SK-N-SH (cell line): ENCODE data around the gene ZNF365. TPM values are rescaled to one million over a fixed set of nuclear protein-coding genes. Genes with fewer than 3 reads are reported as not detected.

Experiments
- CTCF ChIA-PET: fragments of 300-600, 350-600 bp; formaldehyde crosslinking; extraction: SDS; loops from one replicate; lab custom pipeline; 2021; lab: Yijun Ruan, JAX
- POLR2A ChIA-PET: fragments of 350-600 bp; sonication (Branson Sonifier 250); formaldehyde crosslinking; extraction: SDS; loops from one replicate; lab custom pipeline; 2020; ENCODE audit warnings: antibody characterized with exemption, inconsistent platforms; lab: Yijun Ruan, JAX
- DNase-seq: peaks from one replicate; pipeline ENCODE4 v3.0.0; 2012
- H2AFZ ChIP-seq: fragments of 200-600 bp; sonication (generic); 2 replicates; pipeline ENCODE4 v1.8.1; 2016; ENCODE audit warnings: antibody characterized with exemption, mild to moderate bottlenecking, low read depth
- H3F3A ChIP-seq: fragments of 200-600 bp; sonication (generic); replicated peaks from 2 replicates; pipeline ENCODE3; 2016; ENCODE audit warnings: antibody characterized with exemption, mild to moderate bottlenecking; ENCODE audit not compliant: insufficient read depth
- H3K27ac ChIP-seq, 2 experiments: fragments of 200-500 bp in 1 of 2; fragments of 200-600 bp in 1 of 2; sonication (Bioruptor generic) in 1 of 2; sonication (generic), shearing (Covaris generic) in 1 of 2; 2 replicates each; pipeline versions ENCODE4 v1.5.1 to v1.6.1; 2014 to 2016; ENCODE audit warnings: low read depth in 2 of 2, inconsistent platforms in 1 of 2, low read length in 1 of 2, mild to moderate bottlenecking in 1 of 2, mixed read lengths in 1 of 2
- H3K27me3 ChIP-seq: fragments of 200-600 bp; sonication (generic), shearing (Covaris generic); 2 replicates; pipeline ENCODE4 v1.6.1; 2016; ENCODE audit warnings: mixed run types; ENCODE audit not compliant: insufficient read depth
- H3K36me3 ChIP-seq, 2 experiments: fragments of 200-500 bp in 1 of 2; fragments of 200-600 bp in 1 of 2; sonication (Bioruptor generic) in 1 of 2; sonication (generic) in 1 of 2; replicated peaks in 1 of 2; 2 replicates each; pipeline versions ENCODE3 to v1.5.1; 2014 to 2016; ENCODE audit warnings: low read length in 1 of 2, mild to moderate bottlenecking in 1 of 2; ENCODE audit not compliant: insufficient read depth in 2 of 2, control insufficient read depth in 1 of 2
- H3K4me1 ChIP-seq, 2 experiments: fragments of 200-500 bp in 1 of 2; fragments of 200-600 bp in 1 of 2; sonication (Bioruptor generic) in 1 of 2; sonication (generic), shearing (Covaris generic) in 1 of 2; 2 replicates each; pipeline versions ENCODE4 v1.5.1 to v1.6.1; 2014 to 2016; ENCODE audit warnings: low read depth in 1 of 2, low read length in 1 of 2, mixed run types in 1 of 2; ENCODE audit not compliant: insufficient read depth in 2 of 2, control insufficient read depth in 1 of 2
- H3K4me2 ChIP-seq: fragments of 200-600 bp; sonication (generic), shearing (Covaris generic); 2 replicates; pipeline ENCODE4 v1.6.1; 2017; ENCODE audit warnings: mixed run types
- H3K4me3 ChIP-seq, 2 experiments: fragments of 200-500 bp in 1 of 2; fragments of 200-600 bp in 1 of 2; sonication (Bioruptor generic) in 1 of 2; sonication (generic), shearing (Covaris generic) in 1 of 2; 2 replicates each; pipeline versions ENCODE4 v1.5.1 to v1.8.1; 2014 to 2016; ENCODE audit warnings: low read depth in 2 of 2, inconsistent platforms in 1 of 2, low read length in 1 of 2, mild to moderate bottlenecking in 1 of 2, mixed read lengths in 1 of 2, moderate library complexity in 1 of 2
- H3K79me2 ChIP-seq: fragments of 200-600 bp; sonication (generic); 2 replicates; pipeline ENCODE4 v1.8.1; 2017; ENCODE audit warnings: mild to moderate bottlenecking; ENCODE audit not compliant: insufficient read depth
- H3K9ac ChIP-seq: fragments of 200-600 bp; sonication (generic); 2 replicates; pipeline ENCODE4 v1.6.1; 2017; ENCODE audit warnings: mixed run types
- H3K9me2 ChIP-seq: fragments of 200-600 bp; sonication (generic); 2 replicates; pipeline ENCODE4 v1.6.1; 2017; ENCODE audit warnings: mixed run types
- H3K9me3 ChIP-seq: fragments of 200-600 bp; sonication (generic); 2 replicates; pipeline ENCODE4 v1.6.1; 2017; ENCODE audit warnings: mixed run types, mild to moderate bottlenecking, moderate library complexity
- H4K20me1 ChIP-seq: fragments of 200-600 bp; sonication (generic); 2 replicates; pipeline ENCODE4 v1.6.1; 2017; ENCODE audit warnings: mild to moderate bottlenecking, mixed run types; ENCODE audit not compliant: insufficient read depth
- CTCF ChIP-seq: fragments of 200-600 bp; sonication (generic); IDR thresholded peaks from 2 replicates; pipeline ENCODE4 v1.6.1; 2017; ENCODE audit warnings: antibody characterized with exemption, mild to moderate bottlenecking, moderate library complexity
- ELF1 ChIP-seq: IDR thresholded peaks from 2 replicates; pipeline ENCODE4 v1.4.0; 2012
- EP300 ChIP-seq, 2 experiments: IDR thresholded peaks; 2 replicates each; pipeline versions ENCODE4 v1.4.0 to v1.6.1; 2012; ENCODE audit warnings: borderline replicate concordance in 1 of 2, low read depth in 1 of 2, low read length in 1 of 2
- FOSL2 ChIP-seq: IDR thresholded peaks from 2 replicates; pipeline ENCODE4 v1.4.0; 2012; ENCODE audit warnings: low read depth, mild to moderate bottlenecking, moderate library complexity, borderline replicate concordance
- FOXJ3 ChIP-seq: sonication (generic); formaldehyde crosslinking; IDR thresholded peaks from 2 replicates; pipeline ENCODE4 v1.5.1; 2020; ENCODE audit warnings: mild to moderate bottlenecking, missing genetic modification reagents
- FOXM1 ChIP-seq: IDR thresholded peaks from 2 replicates; pipeline ENCODE4 v1.4.0; 2012; ENCODE audit warnings: low read depth, mild to moderate bottlenecking
- GABPA ChIP-seq: IDR thresholded peaks from 2 replicates; pipeline ENCODE4 v1.4.0; 2012; ENCODE audit warnings: low read depth, mild to moderate bottlenecking
- JUND ChIP-seq: IDR thresholded peaks from 2 replicates; pipeline ENCODE4 v1.4.0; 2012
- MEF2A ChIP-seq: IDR thresholded peaks from 2 replicates; pipeline ENCODE4 v1.4.0; 2012; ENCODE audit warnings: low read depth, borderline replicate concordance
- NFIC ChIP-seq: IDR thresholded peaks from 2 replicates; pipeline ENCODE4 v1.4.0; 2012; ENCODE audit warnings: borderline replicate concordance
- PBX3 ChIP-seq: IDR thresholded peaks from 2 replicates; pipeline ENCODE4; 2012
- SIN3A ChIP-seq: IDR thresholded peaks from 2 replicates; pipeline ENCODE4 v1.6.1; 2012; ENCODE audit warnings: low read depth, mild to moderate bottlenecking, low read length, moderate library complexity, borderline replicate concordance
- SMC3 ChIP-seq: IDR thresholded peaks from 2 replicates; pipeline ENCODE4 v1.6.1; 2012; ENCODE audit warnings: low read depth, low read length, improper control_type of control experiment
- TEAD4 ChIP-seq: IDR thresholded peaks from 2 replicates; pipeline ENCODE4 v1.4.0; 2012; ENCODE audit warnings: mild to moderate bottlenecking, borderline replicate concordance; ENCODE audit not compliant: insufficient read depth
- USF2 ChIP-seq: fragments of 150-350 bp; IDR thresholded peaks from 2 replicates; pipeline ENCODE4 v1.6.1; 2017; ENCODE audit warnings: antibody characterized with exemption, low read length, low read depth, borderline replicate concordance
- YY1 ChIP-seq: IDR thresholded peaks from 2 replicates; pipeline ENCODE4 v1.4.0; 2012; ENCODE audit warnings: low read depth, mild to moderate bottlenecking
- WGBS: methylation state at CpG from one replicate; pipeline ENCODE4 v1.1.6; 2017; ENCODE audit warnings: low lambda C conversion rate; 5-methylcytosine and 5-hydroxymethylcytosine counted together
- polyA plus RNA-seq, 3 experiments: library from polyadenylated mRNA; depleted of rRNA; stranded (reverse); fragments of >200 nt; gene quantifications; 2 replicates each; pipeline ENCODE4 v1.2.3, GENCODE V29; 2012
- TF ChIP-seq, protein P1 (sequence below): IDR thresholded peaks from 2 replicates; pipeline ENCODE4 v1.6.1; 2012; ENCODE audit warnings: mild to moderate bottlenecking, low read depth, low read length, moderate library complexity

The ZNF365 gene
- polyA plus RNA-seq, 1 of the 3 experiments (the other 2 are of a cell fraction): 4.5 TPM

GRCh38 chr10:62395892-62396291, 21.7 kb downstream of the ZNF365 start:
- Histone ChIP-seq H3K36me3 (peaks cover 11 to 13% of the 10 kb centered on the region in 2 experiments), H3K79me2 (no peaks in the 10 kb centered on the region; the same call in 1 of the 2 replicates), H3K4me2 (no peak overlapping the region), H3K9ac (no peak overlapping the region), H3K4me3 (no peak overlapping the region), H3K27ac (no peak overlapping the region), H3K27me3 (no peaks in the 10 kb centered on the region)
- CTCF ChIA-PET: no interaction called here
- POLR2A ChIA-PET: no interaction called here
- 83% methylated on average over 1 of the region's 1 CpG for WGBS
- TF ChIP-seq EP300 (IDR thresholded peaks at IDR 0.05; ENCODE audit: borderline replicate concordance in 1 of 2, low read depth in 1 of 2, low read length in 1 of 2) (no peak), USF2 (no peak), FOXJ3 (CRISPR knock-in tag) (no peak), GABPA (no peak), SMC3 (no peak), SIN3A (no peak), TEAD4 (no peak), NFIC (no peak), ELF1 (no peak), CTCF (no peak)
- TF ChIP-seq, all 33 proteins: peak for 0
- Histone ChIP-seq H3K9me2 (no peaks in the 10 kb centered on the region), H4K20me1 (no peaks in the 10 kb centered on the region), H3F3A (no peaks in the 10 kb centered on the region), H3K9me3 (no peaks in the 10 kb centered on the region), H3K4me1 (no peaks in the 10 kb centered on the region), H2AFZ (no peak overlapping the region)
- no peak for DNase-seq

DNA sequence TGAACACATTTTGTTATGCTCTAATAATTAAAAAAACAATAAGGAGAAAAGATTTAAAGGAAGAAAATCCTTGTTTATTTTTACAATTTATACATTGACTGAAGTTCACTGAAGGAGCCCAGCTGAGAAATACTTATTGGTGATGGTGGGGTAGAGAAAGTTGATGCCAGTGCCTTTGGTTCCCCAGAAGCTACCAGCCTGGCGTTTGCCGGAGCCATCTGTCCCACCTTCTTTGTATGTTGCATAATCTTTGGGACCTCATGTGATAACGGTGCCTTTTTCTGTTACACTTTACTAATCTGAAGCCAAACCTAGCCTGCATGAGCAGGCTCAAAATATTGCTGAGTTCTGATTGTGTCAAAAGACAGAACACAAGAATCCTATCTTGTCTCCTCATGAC, 22.7 kb downstream of the ZNF365 start:
- POLR2A ChIA-PET: no interaction called here

More for the DNA sequence above, 22.7 kb downstream of the ZNF365 start:
- no peaks in the 10 kb centered on the region for H3K9me2 ChIP-seq
- no peaks in the 10 kb centered on the region for H3K4me1 ChIP-seq
- H2AFZ ChIP-seq: no peak overlapping the region
- WGBS: 98% methylated on average over 3 of the region's 3 CpGs
- DNase-seq: no peak
- H3K27ac ChIP-seq: no peak overlapping the region
- no peaks in the 10 kb centered on the region for H4K20me1 ChIP-seq
- TF ChIP-seq FOSL2: no peak
- no peak for TF ChIP-seq FOXM1
- TF ChIP-seq ELF1: no peak
- TF ChIP-seq, protein P1, sequence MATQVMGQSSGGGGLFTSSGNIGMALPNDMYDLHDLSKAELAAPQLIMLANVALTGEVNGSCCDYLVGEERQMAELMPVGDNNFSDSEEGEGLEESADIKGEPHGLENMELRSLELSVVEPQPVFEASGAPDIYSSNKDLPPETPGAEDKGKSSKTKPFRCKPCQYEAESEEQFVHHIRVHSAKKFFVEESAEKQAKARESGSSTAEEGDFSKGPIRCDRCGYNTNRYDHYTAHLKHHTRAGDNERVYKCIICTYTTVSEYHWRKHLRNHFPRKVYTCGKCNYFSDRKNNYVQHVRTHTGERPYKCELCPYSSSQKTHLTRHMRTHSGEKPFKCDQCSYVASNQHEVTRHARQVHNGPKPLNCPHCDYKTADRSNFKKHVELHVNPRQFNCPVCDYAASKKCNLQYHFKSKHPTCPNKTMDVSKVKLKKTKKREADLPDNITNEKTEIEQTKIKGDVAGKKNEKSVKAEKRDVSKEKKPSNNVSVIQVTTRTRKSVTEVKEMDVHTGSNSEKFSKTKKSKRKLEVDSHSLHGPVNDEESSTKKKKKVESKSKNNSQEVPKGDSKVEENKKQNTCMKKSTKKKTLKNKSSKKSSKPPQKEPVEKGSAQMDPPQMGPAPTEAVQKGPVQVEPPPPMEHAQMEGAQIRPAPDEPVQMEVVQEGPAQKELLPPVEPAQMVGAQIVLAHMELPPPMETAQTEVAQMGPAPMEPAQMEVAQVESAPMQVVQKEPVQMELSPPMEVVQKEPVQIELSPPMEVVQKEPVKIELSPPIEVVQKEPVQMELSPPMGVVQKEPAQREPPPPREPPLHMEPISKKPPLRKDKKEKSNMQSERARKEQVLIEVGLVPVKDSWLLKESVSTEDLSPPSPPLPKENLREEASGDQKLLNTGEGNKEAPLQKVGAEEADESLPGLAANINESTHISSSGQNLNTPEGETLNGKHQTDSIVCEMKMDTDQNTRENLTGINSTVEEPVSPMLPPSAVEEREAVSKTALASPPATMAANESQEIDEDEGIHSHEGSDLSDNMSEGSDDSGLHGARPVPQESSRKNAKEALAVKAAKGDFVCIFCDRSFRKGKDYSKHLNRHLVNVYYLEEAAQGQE: no peak
- no peak for TF ChIP-seq EP300 (IDR thresholded peaks at IDR 0.05; ENCODE audit: borderline replicate concordance in 1 of 2, low read depth in 1 of 2, low read length in 1 of 2)
- no peak for TF ChIP-seq FOXJ3 (CRISPR knock-in tag)
- TF ChIP-seq CTCF: no peak
- TF ChIP-seq USF2: no peak
- TF ChIP-seq YY1: no peak
- no peak for TF ChIP-seq JUND
- no peak for TF ChIP-seq MEF2A
- no peak for TF ChIP-seq PBX3
- no peaks in the 10 kb centered on the region; the same call in 1 of the 2 replicates for H3K79me2 ChIP-seq
- CTCF ChIA-PET: no interaction called here
- H3K4me3 ChIP-seq: no peak overlapping the region
- H3K36me3 ChIP-seq: peaks cover 6 to 11% of the 10 kb centered on the region in 2 experiments
- H3K9me3 ChIP-seq: no peaks in the 10 kb centered on the region
- no peak overlapping the region for H3K4me2 ChIP-seq
- H3K27me3 ChIP-seq: no peaks in the 10 kb centered on the region
- no peak overlapping the region for H3K9ac ChIP-seq
- no peaks in the 10 kb centered on the region for H3F3A ChIP-seq
